GM04504 (cell line): Measurements from ENCODE around the gene TUBA4A.

Experiments used
- DNase-seq: peaks from one replicate; pipeline ENCODE4 v3.0.0-alpha.2; 2012; ENCODE audit warnings: low read depth

Gene TUBA4A

DNA sequence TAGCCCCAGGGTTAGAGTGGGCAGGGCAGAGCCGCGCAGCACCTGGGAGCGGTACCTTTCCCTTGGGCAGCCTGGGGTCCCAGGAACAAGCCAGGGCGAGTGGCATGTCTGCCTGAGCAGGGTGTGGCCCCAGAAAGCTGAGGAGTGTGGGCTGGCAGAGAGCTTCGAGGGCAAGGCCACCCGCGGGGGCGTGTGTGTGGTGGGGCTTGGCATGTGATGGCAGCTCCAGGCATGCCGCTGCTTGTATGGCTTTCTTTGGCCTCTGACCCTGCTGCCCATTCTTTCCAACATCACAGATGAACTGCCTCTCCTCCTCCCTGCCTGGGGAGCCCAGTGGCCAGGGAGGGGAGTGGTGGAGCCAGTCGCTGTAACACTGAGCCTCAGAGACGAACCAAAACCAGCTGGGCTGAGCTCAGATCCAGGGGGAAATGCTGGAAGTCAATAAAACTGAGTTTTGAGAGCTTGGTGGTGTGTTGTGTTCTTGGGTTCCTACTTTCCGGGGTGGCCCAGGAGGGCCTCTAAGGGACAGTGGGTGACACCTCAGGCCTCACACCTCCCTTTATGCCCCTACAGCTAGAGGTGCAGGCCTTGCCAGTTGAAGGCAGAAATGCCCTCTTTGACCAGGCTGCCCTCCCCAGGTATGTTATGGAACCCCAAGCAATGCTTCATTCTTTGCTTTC lies 32.9 kb upstream of the TUBA4A start:
- DNase-seq, result no peak

DNA sequence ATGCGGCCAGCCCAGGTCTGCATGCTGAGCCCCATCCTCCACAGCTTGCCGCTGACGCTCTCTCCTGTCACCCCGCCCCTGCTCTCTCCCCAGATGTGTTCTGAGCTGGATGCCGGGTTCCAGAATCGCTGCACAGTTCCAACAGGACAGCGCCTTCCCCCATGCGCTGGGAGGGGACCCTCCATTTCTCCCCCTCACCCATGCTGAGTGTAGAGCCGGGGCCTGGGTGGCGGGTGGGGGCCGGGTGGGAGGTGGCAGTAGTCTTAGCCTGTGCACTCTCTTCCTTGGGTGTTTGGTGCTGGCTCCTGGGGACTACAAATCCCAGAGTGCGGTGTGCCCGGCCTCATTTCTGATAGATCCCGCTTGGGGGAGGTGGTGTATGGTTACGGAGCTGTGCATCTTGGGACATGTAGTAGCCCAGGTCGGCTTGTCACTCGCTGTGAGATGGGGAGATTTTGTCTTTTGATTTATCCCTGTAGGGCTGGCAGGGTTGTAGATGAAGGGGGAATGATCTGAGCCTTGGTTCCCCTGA lies 32.2 kb upstream of the TUBA4A start:
- DNase-seq, result no peak

DNA sequence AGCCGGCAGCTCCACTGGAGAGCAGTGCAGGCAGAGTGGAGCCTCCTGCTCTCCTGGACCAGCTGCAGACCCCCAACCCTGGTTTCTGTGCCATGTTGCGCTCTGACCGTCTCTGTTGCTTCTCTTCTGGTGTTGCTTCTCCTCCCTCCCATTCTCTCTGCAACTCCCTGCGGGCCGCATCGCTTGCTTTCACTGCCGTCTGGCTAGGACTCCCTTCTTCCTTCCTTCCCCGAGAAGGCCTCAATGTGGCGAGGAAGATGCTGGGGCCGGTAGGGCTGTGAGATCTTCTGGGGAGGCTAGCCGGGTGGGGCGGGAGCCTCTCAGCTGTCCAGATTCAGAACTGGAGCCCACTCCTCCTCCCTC lies 31.6 kb upstream of the TUBA4A start:
- DNase-seq, result no peak

DNA sequence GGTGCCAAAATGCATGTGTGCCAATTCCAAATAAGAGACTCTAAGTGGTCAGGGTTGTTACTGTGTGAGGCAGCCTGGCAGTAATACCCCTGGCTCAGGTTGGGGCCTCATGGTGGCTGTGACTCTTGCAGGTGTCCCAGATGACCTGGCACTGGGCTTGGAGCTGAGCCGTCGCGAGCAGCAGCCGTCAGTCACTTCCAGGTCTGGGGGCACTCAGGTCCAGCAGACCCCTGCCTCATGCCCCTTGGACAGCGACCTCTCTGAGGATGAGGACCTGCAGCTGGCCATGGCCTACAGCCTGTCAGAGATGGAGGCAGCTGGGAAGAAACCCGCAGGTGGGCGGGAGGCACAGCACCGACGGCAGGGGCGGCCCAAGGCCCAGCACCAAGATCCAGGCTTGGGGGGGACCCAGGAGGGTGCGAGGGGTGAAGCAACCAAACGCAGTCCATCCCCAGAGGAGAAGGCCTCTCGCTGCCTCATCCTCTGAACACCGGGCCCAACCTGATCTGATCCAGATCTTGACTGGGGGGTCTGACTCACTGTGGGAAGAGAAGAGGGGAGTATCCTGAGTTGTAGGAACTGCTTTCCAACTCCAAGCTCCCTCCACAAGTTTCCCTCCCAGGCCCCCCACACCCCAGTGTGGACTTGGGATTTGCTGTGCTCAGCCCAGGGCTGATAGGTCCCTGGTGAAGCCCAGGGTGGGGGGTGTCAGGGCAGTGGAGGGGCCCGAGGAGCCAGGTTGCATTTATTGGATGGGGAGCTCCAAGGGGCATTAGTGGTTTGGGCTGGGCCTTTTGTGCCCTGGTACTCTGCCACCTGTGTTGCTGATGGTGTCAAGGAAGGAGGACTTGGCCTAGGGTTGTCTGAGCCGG lies 31.0 kb upstream of the TUBA4A start:
- no peak for DNase-seq

GRCh38 chr2:219282943-219283581 lies 29.3 kb upstream of the TUBA4A start:
- DNase-seq, result no peak

GRCh38 chr2:219282375-219282774 lies 28.7 kb upstream of the TUBA4A start:
- no peak for DNase-seq

- no peak for DNase-seq
Measured at GRCh38 chr2:219281588-219281987, 27.9 kb upstream of the TUBA4A start.

GRCh38 chr2:219280651-219281050 lies 26.9 kb upstream of the TUBA4A start:
- no peak for DNase-seq

- DNase-seq, result no peak
Measured at GRCh38 chr2:219279916-219280516, 26.3 kb upstream of the TUBA4A start.

DNA sequence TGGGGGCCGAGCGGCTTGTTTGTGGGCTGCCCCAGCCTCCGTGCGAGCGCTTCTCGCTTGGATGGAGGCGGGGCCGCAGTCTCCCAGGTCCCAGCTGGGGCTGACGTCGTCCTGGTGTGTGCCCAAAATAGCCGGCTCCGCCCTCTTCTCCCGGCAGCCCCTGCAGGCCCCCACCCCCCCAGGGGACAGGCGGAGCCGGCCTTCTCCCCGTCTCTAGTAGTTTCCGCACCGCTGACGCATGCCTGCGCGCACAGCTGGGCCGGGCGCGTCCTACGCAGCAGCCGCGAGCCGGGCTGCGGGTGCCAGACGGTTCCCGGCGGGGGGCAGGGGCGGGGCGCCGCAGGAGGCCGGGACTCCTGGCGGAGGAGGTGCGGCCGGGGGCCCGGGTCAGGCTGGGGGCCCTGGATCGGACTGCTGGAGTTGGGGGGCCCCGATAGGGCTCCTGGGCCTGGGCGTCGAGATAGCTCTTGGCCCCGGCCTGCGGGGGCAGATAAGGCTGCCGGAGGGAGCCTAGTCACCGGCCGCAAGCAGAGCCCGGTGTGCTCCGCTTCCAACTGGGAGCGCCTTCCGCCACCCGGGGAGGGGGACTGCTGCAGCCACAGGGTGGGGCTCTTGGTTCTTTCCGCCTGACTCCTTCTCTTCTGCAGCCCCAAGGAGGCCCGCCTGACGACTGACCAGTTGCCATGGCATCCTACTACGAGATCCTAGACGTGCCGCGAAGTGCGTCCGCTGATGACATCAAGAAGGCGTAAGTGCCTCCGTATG lies 25.6 kb upstream of the TUBA4A start, which contains the start of gene DNAJB2:
TSS of gene DNAJB2 (plus strand) at position 216 of the 765 bp plus-strand sequence. CDS start at position 684, 468 bp downstream.
- DNase-seq, result peak; percentile 99

DNA sequence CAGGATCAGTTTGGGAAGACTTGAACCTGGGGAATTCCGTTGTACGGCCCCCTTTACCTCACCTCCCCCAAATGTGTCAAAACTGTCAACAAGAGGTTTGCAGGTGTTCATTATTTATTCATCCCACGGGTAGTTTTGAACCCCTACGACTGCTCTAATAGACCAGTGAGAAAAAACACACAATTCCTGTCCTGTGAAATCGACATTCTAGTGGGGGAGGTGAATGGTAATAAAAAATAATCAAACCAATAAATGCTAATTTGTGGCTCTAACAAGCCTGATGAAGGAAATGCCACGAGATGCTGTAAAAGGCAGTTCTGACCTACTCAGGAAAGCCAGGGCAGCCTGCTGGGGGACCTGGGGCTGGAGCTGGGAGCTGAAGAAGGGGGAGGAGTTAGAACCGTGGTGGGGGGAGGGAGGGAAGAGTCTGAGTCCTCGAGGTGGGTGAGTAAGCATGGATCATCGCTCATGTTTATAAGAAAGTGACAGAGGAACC lies 25.0 kb upstream of the TUBA4A start:
- no peak for DNase-seq

- peak; percentile 63 for DNase-seq
Measured at GRCh38 chr2:219277703-219278654, 24.3 kb upstream of the TUBA4A start.

DNA sequence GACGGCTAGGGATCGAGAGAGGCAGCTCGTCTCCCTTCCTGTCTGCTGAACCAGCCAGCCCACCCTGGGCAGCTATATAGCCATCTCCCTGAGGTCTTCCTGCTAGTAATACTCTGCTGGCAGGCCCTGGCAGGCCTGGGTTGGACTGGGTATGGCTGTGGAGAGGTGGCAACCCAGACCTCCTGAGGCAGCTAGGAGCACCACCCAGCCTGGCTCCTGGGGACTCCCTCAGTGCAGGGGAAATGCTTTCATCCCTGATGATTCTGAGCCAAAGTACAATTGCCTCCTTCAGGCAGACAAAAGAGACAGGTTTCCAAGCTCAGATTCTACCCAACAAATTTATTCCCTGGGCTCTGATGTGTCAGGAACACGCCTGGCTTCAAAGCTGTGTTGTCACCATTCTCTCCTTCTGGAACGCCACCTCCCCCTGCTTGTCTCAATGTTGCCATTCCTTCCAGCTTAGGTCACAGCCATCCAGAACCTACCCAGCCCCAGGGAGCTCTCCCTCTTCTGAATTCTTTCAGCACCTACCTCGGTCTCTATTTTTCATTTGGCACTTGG lies 20.7 kb upstream of the TUBA4A start:
- peak; percentile 72 for DNase-seq

DNA sequence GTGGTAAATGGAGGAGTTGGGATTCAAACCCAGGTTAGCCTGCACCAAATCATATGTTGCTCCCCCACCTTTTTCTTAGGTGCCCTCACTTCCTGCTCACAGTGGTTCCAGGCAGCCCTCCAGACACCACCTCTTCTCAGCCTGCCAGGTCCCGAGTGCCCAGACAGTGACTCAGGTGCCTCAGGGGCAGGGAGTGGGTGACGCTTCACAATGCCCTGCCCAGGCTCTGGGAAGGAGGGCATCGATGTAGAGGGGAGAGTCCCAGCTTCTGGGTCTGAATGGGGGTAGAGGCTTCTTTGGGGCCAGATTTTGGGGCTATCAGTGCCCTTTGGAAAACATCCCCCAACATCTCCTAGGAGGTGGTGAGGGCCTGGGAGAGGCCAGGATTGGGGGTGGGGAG lies 20.2 kb upstream of the TUBA4A start:
- no peak for DNase-seq

DNA sequence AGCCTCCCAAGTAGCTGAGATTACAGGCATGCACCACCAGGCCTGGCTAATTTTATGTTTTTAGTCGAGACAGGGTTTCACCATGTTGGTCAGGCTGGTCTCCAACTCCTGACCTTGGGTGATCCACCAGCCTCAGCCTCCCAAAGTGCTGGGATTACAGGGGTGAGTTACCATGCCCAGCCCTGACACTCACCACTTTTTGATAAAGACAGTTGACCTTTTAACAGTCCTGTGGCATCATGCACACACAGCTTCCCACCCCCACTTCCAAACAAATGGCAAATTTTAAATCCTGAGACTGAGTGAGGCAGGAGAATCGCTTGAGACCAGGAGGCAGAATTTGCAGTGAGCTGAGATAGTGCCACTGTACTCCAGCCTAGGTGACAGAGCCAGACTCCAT lies 19.3 kb upstream of the TUBA4A start:
- DNase-seq, result no peak

- DNase-seq, result no peak
Measured at GRCh38 chr2:219272356-219272755, 18.6 kb upstream of the TUBA4A start.

DNA sequence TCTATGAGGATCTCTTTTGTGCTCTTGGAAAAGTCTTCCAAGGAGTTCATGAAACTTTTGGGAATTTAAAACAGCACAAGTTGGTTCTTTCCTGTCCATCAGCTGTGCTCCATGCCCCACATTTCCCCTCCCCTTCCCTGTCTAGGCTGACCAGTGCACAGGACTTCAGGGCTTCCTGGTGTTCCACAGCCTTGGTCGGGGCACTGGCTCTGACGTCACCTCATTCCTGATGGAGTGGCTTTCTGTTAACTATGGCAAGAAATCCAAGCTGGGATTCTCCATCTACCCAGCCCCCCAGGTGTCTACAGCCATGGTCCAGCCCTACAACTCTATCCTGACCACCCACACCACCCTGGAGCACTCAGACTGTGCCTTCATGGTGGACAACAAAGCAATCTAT lies 17.3 kb upstream of the TUBA4A start:
- DNase-seq, result no peak

- DNase-seq, result no peak
Measured at GRCh38 chr2:219270055-219270372, 16.3 kb upstream of the TUBA4A start.

DNA sequence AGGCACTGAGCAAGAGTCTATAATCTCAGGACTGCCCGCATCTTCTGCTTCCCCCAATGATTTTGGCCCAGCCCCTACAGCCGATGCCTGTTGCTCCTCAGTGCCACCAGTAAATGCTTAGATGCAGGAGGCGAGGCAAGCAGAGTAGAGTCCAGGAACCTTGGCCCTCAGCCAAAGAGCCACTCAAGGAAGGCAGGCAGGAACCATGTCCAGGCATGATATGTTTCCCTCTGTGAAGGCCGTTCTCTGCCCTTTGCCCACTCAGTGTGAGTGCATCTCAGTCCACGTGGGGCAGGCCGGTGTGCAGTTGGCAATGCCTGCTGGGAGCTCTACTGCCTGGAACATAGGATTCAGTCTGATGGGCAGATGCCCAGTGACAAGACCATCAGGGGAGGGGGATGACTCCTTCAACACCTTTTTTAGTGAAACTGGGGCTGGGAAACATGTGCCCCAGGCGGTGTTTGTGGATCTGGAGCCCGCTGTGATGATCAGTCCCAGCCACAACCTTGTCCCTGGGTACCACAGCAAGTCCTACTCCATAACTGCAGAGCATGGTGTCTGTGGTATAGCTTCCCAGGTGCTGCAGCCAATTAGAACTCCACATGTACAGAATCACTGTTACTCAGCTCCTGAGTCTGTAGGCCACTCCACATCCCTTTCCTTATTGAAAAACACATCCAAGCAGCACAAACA lies 15.8 kb upstream of the TUBA4A start:
- no peak for DNase-seq
